KG1 (cell line): ENCODE data around the gene CCDC15.
A peak's percentile ranks its signal among the peaks of the same experiment; 100 is the strongest.

ENCODE experiments used
- DNase-seq: peaks from one replicate; lab custom pipeline; 2025; lab: John Stamatoyannopoulos, UW

The CCDC15 gene

DNA sequence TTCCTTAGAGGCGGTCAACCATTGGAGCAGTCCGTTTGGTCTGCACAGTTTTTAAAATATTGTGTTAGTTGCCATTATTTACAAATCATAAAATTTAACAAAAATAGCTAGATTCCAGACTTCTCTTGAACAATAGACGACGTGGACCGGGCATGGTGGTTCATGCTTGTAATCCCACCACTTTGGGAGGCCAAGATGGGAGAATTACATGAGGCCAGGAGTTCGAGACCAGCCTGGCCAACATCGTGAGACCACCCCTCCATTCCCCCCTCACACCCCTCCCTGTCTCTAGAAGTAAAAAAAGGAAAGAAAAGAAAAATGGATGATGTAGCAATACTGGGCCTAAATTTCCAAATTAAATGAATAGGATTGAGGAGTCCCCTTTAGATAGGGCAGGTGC, 110.1 kb downstream of the CCDC15 start:
- no peak for DNase-seq

DNA sequence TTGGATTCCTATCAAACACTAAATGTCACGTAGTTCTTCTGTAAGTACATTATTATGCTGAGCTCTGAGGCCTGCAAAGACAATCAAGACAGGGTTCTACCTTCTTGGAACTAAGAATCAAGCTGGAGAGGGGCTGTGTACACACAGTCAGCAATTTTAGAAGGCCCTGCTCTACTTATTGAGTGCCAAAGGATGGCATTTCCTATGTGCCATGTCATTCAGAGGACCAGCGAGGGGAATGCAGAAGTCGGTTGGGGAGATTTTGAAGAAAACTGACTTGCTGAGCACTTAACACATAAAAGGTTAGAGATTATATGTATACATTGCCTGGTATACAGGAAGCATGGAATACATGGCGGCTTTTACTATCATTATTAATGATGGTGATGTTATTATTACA, 114.4 kb downstream of the CCDC15 start:
- no peak for DNase-seq

DNA sequence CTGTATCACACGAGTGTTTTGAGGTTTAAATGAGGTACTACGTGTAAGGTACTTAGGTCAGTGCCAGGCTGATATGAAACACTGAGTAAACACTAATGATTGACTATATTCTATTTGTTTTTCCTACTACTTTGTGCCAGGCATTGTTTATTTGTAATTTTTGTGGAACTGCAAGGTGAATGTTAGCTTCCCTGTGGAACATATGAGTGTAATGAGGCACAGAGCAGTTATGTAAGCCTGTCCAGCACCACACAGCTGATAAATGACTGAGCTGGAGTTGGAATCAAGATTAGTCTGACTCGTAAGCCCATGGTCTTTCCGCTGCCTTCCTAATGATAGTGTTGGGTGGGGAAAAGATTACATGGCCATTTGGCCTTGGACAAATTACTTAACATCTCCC, 115.0 kb downstream of the CCDC15 start:
- no peak for DNase-seq

DNA sequence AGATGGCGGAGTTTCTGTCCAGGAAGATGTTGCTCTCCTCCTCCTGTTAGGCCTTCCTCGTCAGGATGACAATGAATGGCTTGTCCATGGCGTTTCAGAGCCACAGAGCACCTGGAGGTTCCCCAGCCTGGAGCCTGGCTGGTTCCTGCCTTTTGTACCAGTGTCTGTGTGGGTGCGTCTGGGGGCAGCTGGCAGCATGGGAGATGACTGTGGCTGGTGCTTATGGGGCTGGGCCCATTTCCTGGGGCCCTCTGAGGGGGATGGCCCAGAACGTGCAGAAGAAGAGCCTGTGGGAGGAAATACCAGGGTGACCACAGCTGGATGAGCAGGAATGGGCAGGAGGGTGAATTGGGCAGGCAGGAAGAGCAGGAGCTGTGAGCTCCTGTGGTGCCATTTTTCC, 115.8 kb downstream of the CCDC15 start:
- DNase-seq, result no peak

DNA sequence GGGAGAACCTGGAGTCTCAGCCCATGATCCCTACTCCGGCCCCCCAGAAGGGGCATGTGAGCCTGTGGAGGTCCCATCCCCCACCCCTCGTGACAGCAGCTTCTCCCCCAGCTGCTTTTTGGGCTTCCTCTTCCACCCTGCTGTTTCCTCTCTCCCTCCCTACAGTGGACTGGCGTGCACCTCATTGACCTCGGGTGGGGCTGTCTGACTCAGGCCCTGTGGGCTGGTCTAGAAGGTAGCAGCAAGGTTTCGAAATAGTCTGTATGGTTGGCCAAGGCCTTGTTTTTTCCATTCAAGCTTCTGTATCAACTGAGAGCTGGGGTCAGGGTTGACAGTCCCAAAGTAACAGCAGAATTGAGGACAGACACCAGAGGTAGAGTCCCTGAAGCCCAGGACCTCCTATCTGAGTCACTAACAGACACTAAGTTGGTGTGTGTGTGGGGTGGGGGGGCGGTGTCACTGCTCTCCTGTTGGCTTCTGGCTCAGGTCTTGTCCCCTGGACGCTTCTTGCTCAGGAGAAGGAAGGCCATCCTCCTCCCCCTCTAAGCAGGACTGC, 116.8 kb downstream of the CCDC15 start:
- DNase-seq, result peak; percentile 95

DNA sequence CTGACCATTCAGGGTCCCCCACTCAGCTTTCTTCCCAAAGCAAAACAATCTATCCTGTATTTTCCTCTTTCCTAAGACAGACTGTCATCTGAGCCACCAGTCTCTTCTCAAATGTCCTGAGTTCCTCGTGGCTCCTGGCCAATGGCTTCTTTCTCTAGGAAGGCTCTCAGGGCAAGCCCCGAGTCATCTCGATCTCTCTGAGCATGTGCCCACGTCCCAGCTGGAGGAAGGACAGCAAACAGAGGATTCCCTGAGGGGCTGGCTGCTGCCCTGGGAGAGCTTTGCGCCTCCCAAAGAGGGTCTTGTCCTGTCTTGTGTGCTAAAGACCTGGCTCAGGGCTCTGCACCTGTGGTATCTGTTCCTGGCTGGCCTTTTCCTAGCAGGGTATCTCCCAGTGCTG, 117.4 kb downstream of the CCDC15 start:
- no peak for DNase-seq

DNA sequence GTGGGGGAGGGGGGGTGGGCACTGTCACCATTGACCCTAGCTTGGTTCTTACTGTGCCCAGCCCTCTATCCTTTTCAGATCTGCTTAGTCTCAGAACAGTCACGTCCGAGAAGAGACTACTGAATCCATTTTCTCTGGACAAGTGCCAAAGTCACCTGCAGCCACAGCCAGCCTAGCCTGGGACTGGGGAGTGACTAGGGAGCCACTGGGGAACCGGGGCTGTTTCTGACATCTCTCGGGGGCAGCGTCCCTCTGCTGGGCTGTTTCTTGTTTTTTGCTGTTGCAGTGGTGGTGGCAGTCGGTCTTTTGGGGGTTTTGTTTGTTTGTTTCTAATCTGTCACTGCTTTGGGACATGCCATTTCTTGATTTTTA, 117.8 kb downstream of the CCDC15 start:
- no peak for DNase-seq

DNA sequence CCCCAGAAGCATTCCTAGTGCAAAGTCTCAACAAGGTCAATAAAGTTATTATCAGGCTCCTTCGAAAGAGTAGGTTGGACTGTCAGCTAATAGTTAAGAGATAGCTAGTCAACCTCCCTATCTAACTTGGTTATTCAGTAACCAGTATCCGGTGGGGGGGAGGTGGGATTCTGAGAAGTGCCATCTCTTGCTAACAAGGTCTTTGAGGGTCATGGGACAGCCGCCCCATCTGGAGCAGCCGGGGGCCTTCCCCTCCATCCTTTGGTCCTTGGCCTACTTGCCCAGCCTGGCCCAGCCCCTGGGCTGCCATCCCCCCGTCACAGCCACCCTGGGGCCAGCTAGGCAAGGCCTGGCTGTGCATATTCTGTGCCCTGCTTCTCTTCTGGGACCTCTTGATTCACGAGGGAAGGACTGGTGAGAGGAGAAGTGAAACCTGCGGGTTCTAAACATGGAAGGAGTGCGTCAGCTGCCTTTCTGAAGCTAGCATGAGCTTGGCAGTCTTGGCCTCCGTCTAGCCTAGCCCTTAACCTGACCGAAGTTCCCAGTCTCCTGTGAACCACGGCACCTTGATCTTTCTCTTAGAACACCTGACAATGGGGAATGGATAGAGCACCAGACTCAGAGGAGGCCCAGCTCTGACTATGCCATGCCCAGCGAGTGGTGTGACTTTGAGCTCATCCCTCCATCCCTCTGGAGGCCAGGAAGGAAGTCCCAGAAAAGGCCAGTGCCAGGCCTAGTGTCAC, 118.4 kb downstream of the CCDC15 start:
- DNase-seq, result no peak

DNA sequence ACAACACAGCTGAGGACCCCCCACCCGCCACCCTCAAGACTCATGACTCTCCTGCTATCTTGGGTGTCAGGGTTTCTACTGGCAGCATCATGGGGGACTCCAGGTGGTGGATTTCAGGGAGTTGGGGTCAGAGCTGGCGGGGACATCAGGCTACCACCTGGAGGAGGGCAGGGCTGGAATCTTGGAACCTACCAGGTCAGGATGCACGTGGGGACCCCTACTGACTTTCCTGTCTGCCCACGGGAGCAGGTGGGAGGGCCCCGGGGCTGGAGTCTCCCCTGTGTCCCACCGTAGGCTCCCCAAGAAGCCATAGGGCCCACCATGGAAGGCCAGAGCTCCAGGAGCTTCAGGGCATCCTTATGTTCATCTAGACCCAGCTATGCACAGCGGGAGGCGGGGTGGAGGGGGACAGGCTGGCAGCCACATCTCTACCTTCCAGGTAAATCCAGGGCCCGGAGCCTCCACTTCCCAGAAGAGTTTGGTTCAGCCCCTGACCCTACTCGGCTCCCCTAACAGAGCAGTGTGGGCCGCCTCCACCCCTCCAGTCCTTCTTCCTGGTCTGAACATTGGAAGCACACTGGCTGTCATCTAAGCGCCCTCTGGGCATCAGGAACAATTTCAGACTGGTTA, 119.1 kb downstream of the CCDC15 start:
- DNase-seq, result no peak

DNA sequence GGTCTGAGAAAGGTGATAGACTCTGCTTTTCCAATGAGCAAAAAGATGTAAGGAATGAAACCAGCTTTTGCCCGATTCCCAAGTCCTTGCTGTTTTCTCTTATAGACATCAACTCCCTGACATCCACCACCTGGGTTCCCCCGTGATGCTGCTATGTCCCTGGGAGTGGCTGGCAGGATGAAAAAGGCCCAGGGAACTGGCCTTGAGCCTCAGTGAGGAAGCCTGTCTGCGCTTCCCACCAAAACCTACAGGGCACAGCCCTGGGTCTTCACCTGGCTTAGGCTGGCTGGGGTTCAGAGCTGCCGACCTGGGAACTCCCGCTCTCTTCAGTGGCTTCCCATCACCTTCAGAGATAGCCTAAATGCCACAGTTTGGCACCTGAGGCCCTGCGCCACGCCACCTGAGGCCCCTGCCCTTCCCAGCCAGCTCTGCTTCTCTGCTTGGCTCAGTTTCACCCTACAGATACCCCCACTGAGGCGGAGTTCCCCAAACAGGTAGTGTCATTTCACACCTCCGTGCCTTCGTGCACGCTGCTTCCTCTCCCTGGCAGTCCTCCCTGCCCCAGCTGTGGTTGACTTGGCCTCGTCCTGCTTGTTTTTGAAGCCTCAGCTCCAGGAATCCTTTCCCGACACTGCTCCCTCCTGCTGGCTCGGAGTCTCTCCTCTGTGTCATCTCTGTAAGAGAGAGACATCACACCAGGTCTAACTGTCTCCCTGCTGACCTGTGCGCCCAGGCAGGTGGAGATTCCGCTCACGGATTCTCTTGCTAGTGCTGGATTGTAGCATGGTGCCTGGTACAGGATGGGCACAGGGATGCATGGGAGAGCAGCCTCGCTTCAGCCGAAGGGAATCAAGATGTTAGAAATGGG, 119.8 kb downstream of the CCDC15 start:
- DNase-seq, result no peak

DNA sequence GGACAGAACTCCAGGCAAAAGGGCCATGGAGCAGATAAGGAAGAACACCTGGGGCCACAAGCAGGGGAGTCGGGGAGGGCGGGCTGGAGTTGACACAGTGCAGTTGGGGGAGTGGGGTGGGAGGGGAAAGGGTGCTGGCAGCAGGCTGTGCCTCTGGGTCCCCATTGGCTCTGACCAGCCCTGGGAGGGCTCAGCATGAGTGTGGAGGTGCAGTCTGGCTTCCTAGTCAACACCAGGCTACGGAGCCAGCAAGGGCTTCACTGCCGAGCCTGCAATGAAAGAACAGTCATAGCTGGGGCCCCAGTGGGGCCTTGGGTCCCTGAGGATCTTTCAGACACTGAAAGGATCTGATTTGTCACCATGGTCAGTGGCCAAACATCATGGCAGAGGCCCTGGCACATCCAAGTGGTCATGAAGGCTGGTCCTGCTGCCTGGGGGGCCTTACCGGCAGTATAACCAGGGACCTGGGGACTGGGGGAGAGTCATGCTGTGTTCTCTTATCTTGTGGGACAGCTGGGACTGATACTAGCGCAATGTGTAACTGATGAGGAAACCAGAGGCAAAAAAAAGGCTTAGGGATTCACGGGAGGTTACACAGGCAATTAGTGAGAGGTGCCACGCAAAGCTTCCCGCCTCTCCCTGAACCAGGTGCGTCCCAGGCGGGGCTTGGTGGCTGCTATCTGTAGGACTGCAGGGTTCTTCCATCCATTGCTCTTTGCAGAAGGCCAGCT, 120.7 kb downstream of the CCDC15 start:
- no peak for DNase-seq

DNA sequence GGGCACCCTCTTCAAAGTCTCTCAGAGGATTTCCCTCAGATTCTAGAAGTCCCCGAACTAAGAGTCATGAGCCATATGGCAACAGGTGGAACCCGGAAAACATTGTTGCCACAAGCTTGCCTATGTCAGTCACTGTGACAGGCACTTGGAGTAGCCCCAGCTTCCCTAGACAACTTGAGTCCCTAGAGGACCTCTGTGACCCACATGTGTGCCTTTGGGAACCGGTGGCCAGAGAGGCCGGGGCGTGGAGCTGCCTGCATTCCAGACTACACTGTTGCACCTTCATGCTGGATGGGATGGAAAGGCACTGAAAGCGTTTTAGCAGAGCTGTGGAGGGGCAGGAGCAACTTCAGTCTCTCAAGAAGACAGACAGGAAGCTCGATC, 121.2 kb downstream of the CCDC15 start:
- no peak for DNase-seq

DNA sequence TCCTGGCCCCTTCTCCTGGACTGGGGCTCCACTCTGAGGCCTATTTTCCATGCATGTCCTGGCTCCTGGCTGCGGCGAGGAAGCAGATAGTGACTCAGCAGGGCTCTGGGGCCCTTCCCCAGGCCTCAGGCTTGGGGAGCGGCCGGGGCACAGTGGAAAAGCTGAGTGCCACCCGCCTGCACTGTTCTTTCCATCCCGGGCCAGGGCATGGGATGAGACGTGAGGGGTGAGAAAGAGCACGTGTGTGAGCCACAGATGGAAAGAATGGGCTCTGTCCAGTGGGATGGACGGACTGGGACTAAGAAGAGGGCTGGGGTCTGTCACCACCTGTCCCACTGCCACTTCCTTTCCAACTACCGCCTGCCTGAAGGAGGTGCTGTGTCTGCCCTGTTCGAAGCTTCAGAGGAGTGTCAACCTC, 121.9 kb downstream of the CCDC15 start:
- no peak for DNase-seq

DNA sequence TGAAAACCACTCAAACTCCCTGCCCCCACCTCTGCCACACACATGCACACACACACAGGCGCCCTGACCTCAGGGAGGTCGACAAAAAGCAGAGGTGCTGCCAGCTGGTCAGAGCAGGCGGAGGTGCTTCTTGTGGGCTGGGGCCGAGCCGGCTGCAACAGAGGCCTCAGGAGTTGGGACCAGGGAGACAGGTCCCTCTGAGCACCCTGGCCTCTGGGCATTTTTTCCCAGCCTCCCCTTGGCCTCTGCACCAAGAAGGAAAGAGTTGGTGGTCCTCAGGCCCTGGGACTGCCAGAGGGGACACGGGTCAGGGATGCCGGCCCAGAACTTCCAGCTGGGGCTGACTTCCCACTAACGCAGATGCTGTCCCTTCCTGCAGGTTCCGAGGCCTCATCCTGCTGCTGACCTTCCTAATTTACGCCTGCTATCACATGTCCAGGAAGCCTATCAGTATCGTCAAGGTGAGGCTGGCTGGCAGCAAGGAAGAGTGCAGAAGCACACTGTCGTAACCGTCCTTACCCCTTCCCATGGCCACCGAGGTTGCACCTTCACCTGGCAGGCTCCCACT, 122.5 kb downstream of the CCDC15 start:
- DNase-seq, result no peak

DNA sequence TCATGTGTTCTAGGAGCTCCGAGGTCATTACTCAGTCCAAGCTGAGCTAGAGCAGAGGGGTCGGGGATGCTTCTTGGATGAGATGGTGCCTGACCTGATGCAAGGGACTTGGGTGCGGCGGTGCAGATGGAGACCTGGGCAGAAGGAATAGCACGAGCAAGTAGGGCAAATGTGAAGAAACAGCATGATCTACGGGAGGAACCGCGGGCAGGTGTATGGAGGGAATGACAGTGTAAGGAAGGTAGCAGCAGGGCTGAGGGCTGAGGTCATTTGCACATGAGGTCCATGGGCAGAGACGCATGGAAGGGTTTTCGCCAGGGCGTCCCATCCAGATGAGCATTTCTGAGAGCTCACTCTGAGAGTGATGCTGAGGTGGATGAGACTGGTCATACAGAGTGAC, 124.0 kb downstream of the CCDC15 start:
- DNase-seq, result no peak

DNA sequence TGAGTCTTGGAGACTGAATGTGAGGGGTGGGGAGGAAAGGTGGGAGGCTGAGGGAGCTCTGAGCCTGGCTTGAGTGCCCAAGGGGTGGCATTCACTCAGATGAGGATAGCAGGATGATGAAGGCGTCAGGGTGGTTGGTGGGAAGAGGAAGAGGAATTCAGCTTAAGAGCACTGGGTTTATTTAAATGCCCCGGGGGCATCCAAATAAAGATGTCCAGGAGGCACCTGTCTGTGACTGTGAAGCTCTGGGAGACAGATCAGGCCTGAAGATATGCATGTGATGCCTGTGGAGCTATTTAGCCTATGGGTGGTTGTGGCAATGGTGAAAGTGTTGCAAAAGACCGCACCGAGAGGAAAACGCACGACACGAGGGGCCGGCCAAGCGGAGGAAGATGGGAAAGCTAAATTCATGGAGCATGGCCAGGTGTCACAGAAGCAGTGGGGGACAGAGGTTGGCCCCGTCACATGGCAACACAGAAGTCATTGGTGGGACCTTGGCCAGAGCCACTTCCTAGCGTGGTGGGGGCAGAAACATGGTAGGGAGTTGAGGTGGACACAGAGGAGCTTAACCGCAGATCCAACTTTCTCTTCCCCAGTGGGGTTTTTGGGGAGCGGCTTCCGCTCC, 124.6 kb downstream of the CCDC15 start:
- DNase-seq, result no peak

DNA sequence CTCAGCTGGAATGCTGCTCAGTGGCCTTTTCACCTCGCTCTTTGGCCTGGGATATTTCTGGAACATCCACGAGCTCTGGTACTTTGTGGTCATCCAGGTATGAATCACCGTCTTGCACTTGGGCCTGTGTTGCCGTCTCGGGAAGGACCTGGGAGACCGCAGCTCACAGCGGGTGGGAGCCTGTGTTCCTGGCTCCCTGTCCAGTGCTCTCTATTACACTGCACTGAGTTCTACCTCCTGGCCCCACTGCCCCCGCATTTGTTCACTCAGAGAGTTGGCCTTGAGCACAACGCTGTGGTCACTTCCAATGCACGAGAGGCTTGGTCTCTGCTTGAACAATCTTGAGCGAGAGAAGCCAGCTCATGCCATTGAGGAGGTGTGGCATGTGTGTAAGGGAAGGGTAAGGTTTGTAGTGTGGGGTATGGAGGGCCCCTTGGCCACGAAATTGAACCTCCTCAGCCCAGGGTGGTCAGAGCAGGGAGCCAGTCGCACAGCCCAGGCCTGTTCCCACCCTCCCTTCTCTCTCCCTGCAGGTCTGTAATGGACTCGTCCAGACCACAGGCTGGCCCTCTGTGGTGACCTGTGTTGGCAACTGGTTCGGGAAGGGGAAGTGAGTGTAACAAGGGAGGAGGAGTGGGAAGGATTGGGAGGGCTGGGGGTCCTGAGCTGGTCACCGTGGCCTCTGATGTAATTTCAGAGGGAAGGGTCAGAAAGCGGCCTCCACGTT, 125.3 kb downstream of the CCDC15 start:
- DNase-seq, result no peak

DNA sequence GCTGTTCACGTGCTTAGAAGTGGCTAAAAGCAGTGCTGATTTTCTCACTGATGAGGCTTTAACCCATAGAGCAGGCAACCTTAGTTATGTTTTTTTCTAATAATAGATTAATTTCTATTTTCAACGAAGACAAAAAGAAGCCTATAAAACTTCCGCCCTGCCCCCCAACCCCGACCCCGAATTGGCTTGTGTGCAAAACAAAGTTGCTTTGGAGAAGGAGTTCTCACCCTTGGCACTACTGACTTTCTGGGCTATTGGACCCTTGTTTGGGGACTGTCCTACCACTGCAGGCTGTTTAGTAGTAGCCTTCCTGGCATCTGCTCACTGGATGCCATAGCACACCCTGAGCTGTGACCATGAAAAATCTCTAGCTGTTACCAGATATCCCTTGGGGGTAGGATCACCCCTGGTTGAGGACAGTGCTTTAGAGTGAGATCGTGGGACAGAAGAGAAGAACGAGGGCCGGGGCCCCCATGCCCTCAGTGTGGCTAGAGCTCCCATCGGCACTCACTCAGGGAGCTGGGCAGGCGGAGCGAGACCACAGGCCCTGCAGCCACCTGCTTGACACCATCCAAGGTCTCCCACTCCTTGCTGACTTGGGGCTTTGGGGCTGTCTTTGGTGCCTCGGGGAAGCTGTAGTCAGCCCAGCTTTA, 126.0 kb downstream of the CCDC15 start:
- DNase-seq, result no peak

DNA sequence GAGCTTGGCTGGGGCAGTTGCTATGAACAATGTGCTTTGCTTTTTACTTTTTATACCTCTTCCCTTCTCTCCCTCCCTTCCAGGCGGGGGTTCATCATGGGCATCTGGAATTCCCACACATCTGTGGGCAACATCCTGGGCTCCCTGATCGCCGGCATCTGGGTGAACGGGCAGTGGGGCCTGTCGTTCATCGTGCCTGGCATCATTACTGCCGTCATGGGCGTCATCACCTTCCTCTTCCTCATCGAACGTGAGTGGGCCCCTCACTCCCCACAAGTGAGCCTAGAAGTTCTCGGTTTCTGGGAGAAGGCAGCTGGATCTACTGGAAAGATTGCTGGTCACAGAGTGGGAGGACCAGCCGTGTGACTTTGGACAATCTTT, 126.5 kb downstream of the CCDC15 start:
- no peak for DNase-seq
